Suprapubic skin (tissue), 4 donors: ENCODE results near the gene YPEL4. TPM values are rescaled to one million over a fixed set of nuclear protein-coding genes. Genes with fewer than 3 reads are reported as not detected.

ENCODE experiments used
- DNase-seq, 2 donors: peaks; one replicate each; pipeline ENCODE4 v3.0.0-alpha.2; 2019; ENCODE audit warnings: low spot score in 2 of 2
- H3K27ac ChIP-seq: fragments of 200-600 bp; sonication (generic); one replicate; pipeline ENCODE4 v1.5.1; 2019
- H3K27me3 ChIP-seq: fragments of 200-600 bp; sonication (generic); one replicate; pipeline ENCODE4 v1.5.1; 2019
- H3K36me3 ChIP-seq: fragments of 200-600 bp; sonication (generic); one replicate; pipeline ENCODE4 v1.5.1; 2019
- H3K4me1 ChIP-seq: fragments of 200-600 bp; sonication (generic); one replicate; pipeline ENCODE4 v1.5.1; 2019
- H3K4me3 ChIP-seq: fragments of 200-600 bp; sonication (generic); one replicate; pipeline ENCODE4 v1.5.1; 2019; ENCODE audit warnings: mild to moderate bottlenecking
- H3K9me3 ChIP-seq: fragments of 200-600 bp; sonication (generic); one replicate; pipeline ENCODE4 v1.5.1; 2019
- EP300 ChIP-seq: sonication (generic); formaldehyde crosslinking; IDR thresholded peaks from one replicate; pipeline ENCODE4 v1.6.1; 2017; ENCODE audit warnings: antibody characterized with exemption
- POLR2A ChIP-seq, 2 donors: fragments of 450-650 bp; IDR thresholded peaks; one replicate each; pipeline ENCODE4 v1.6.1; 2017; ENCODE audit warnings: antibody characterized with exemption in 2 of 2, mild to moderate bottlenecking in 2 of 2, moderate library complexity in 2 of 2
- POLR2AphosphoS5 ChIP-seq, 3 donors: sonication (generic); formaldehyde crosslinking; IDR thresholded peaks; one replicate each; pipeline ENCODE4 v1.6.1; 2017; ENCODE audit warnings: antibody characterized with exemption in 3 of 3
- WGBS: methylation state at CpG from one replicate; pipeline ENCODE4 v1.1.5; 2018; 5-methylcytosine and 5-hydroxymethylcytosine counted together
- total RNA-seq, 4 donors: library from RNA; depleted of rRNA; stranded (reverse); fragments of >200 nt; gene quantifications; one replicate each; pipeline ENCODE4 v1.1.0, GENCODE V29; 2016
- TF ChIP-seq, protein P1 (sequence below), 2 donors: fragments of 200-600 bp in 1 of 2; fragments of 450-650 bp in 1 of 2; sonication (generic) in 1 of 2; IDR thresholded peaks; one replicate each; pipeline ENCODE4 v1.5.1; 2016 to 2019; ENCODE audit warnings: antibody characterized with exemption in 2 of 2, mild to moderate bottlenecking in 1 of 2, moderate library complexity in 1 of 2

YPEL4 gene
- total RNA-seq, 4 donors from 2014 or later, result 1.2 to 3.6 (median 1.5) TPM

GRCh38 chr11:57597461-57597915 lies 52.2 kb downstream of the YPEL4 start, which contains the start of gene SERPING1:
Gene SERPING1 (plus strand): TSS chr11:57597685. CDS start chr11:57598271, 586 bp downstream.
- peak within 1 kb of the TSS; percentile 92 for H3K27ac ChIP-seq
- H3K4me3 ChIP-seq, result peak within 1 kb of the TSS; percentile 51
- H3K4me1 ChIP-seq, result peaks cover 20% of the 10 kb centered on the region
- WGBS, result 12% methylated on average over 9 of the region's 10 CpGs
- DNase-seq, result peak; percentile 89 to 92
- peaks cover 3% of the 10 kb centered on the region for H3K36me3 ChIP-seq
- H3K27me3 ChIP-seq, result no peaks in the 10 kb centered on the region
- TF ChIP-seq, protein P1, sequence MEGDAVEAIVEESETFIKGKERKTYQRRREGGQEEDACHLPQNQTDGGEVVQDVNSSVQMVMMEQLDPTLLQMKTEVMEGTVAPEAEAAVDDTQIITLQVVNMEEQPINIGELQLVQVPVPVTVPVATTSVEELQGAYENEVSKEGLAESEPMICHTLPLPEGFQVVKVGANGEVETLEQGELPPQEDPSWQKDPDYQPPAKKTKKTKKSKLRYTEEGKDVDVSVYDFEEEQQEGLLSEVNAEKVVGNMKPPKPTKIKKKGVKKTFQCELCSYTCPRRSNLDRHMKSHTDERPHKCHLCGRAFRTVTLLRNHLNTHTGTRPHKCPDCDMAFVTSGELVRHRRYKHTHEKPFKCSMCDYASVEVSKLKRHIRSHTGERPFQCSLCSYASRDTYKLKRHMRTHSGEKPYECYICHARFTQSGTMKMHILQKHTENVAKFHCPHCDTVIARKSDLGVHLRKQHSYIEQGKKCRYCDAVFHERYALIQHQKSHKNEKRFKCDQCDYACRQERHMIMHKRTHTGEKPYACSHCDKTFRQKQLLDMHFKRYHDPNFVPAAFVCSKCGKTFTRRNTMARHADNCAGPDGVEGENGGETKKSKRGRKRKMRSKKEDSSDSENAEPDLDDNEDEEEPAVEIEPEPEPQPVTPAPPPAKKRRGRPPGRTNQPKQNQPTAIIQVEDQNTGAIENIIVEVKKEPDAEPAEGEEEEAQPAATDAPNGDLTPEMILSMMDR (IDR thresholded peaks at IDR 0.05), result no peak
- no peak for TF ChIP-seq EP300
- TF ChIP-seq POLR2AphosphoS5 (IDR thresholded peaks at IDR 0.05), result no peak
- no peak for TF ChIP-seq POLR2A (IDR thresholded peaks at IDR 0.05)
- H3K9me3 ChIP-seq, result no peaks in the 10 kb centered on the region

DNA sequence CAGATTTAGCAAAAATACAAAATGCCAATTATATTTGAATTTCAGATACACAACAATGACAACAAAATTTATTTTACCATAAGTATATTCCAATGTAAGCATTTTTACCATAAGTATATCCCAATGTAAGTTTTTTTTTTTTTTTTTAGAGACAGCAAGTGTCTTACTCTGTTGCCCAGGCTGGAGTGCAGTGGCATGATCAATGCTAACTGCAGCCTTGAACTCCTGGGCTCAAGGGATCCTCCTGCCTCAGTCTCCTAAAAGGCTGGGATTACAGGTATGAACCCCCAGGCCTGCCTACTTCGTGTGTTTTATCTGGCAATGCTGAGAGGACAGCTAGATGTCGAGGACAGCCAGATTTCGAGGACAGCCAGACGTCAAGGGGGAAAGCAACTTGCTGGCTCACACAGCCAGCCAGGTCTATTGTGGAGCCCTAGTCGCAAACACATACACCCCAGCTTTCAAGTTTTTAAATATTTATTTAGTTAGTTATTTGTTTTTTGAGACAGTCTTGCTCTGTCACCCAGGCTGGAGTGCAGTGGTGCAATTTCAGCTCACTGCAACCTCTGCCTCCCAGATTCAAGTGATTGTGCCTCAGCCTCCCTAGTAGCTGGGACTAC lies 53.3 kb downstream of the YPEL4 start:
- Histone ChIP-seq H3K9me3 (no peaks in the 10 kb centered on the region), H3K27me3 (no peaks in the 10 kb centered on the region), H3K27ac (peak overlapping the region; percentile 92), H3K36me3 (no peaks in the 10 kb centered on the region), H3K4me1 (peaks cover 20% of the 10 kb centered on the region), H3K4me3 (no peak overlapping the region)
- 83% methylated on average over 5 of the region's 5 CpGs for WGBS
- no peak for TF ChIP-seq POLR2AphosphoS5 (IDR thresholded peaks at IDR 0.05)
- TF ChIP-seq, protein P1 (IDR thresholded peaks at IDR 0.05), result no peak
- TF ChIP-seq POLR2A (IDR thresholded peaks at IDR 0.05), result no peak
- no peak for TF ChIP-seq EP300
- no peak for DNase-seq

Other genes with a start within 250 kb of the YPEL4 start
- 10 to 100 TPM; 44.5 to 70.4 (median 60.0) TPM for gene SLC43A3, start 222.8 kb downstream of the YPEL4 start, total RNA-seq
- 1 to 10 TPM in 3 of 4 donors, under 1 TPM in 1; 0.64 to 4.8 (median 3.2) TPM for gene RTN4RL2, start 189.4 kb downstream of the YPEL4 start, total RNA-seq
- 10 to 100 TPM; 13.8 to 48.8 (median 22.3) TPM for gene SLC43A1, start 134.2 kb downstream of the YPEL4 start, total RNA-seq
- gene TIMM10, start 119.2 kb downstream of the YPEL4 start, total RNA-seq, result 10 to 100 TPM; 26.2 to 43.0 (median 40.1) TPM
- not detected for gene SMTNL1, start 112.3 kb downstream of the YPEL4 start, total RNA-seq
- gene UBE2L6, start 82.2 kb downstream of the YPEL4 start, total RNA-seq, result 10 to 100 TPM; 14.2 to 32.4 (median 25.5) TPM
- 100 to 1,000 TPM in 2 of 4 donors, 10 to 100 TPM in 2; 93.3 to 173 (median 119) TPM for gene SERPING1, start 52.2 kb downstream of the YPEL4 start, total RNA-seq
- 10 to 100 TPM in 3 of 4 donors, 1 to 10 TPM in 1; 8.5 to 24.4 (median 20.9) TPM for gene CLP1, start 7.8 kb upstream of the YPEL4 start, total RNA-seq
- 10 to 100 TPM; 61.7 to 93.9 (median 87.6) TPM for gene ZDHHC5, start 18.2 kb upstream of the YPEL4 start, total RNA-seq
- 10 to 100 TPM; 29.2 to 43.5 (median 32.7) TPM for gene MED19, start 62.3 kb upstream of the YPEL4 start, total RNA-seq
- 10 to 100 TPM; 36.9 to 67.7 (median 55.0) TPM for gene TMX2, start 62.7 kb upstream of the YPEL4 start, total RNA-seq
- 10 to 100 TPM; 62.0 to 74.6 (median 67.5) TPM for gene SELENOH, start 91.6 kb upstream of the YPEL4 start, total RNA-seq
- gene BTBD18, start 101.9 kb upstream of the YPEL4 start, total RNA-seq, result not detected
- gene CTNND1, start 111.9 kb upstream of the YPEL4 start, total RNA-seq, result 100 to 1,000 TPM; 216 to 336 (median 223) TPM